Central memory CD8-positive, alpha-beta T cell (primary cell): ENCODE results near the gene ATP8B4.

Experiments used
- ATAC-seq: fragments of 150-1000 bp; cut with Tn5 transposase; replicated peaks from 2 replicates; pipeline ENCODE4 v1.10.0; 2022; ENCODE audit warnings: mild to moderate bottlenecking, moderate FRiP score, moderate number of reproducible peaks; ENCODE audit not compliant: poor library complexity, severe bottlenecking; ENCODE audit errors: extremely low read depth
- DNase-seq, 2 donors: peaks; one replicate each; pipeline ENCODE4 v3.0.0; 2021; ENCODE audit warnings: low spot score in 2 of 2
- H3K27ac Mint-ChIP-seq: one replicate; pipeline ENCODE4 v1.8.0; 2022; ENCODE audit warnings: low read depth, mild to moderate bottlenecking, moderate library complexity, mixed read lengths
- H3K27me3 Mint-ChIP-seq: one replicate; pipeline ENCODE4 v1.8.0; 2022; ENCODE audit warnings: mixed read lengths
- H3K36me3 Mint-ChIP-seq: one replicate; pipeline ENCODE4 v1.8.0; 2022; ENCODE audit warnings: mild to moderate bottlenecking, moderate library complexity, mixed read lengths; ENCODE audit not compliant: insufficient read depth
- H3K4me1 Mint-ChIP-seq: one replicate; pipeline ENCODE4 v1.8.0; 2022; ENCODE audit warnings: mixed read lengths
- H3K4me3 Mint-ChIP-seq: one replicate; pipeline ENCODE4 v1.8.0; 2022; ENCODE audit warnings: mild to moderate bottlenecking, moderate library complexity, mixed read lengths
- H3K9me3 Mint-ChIP-seq: one replicate; pipeline ENCODE4 v1.8.0; 2022; ENCODE audit warnings: mixed read lengths

ATP8B4 gene

DNA sequence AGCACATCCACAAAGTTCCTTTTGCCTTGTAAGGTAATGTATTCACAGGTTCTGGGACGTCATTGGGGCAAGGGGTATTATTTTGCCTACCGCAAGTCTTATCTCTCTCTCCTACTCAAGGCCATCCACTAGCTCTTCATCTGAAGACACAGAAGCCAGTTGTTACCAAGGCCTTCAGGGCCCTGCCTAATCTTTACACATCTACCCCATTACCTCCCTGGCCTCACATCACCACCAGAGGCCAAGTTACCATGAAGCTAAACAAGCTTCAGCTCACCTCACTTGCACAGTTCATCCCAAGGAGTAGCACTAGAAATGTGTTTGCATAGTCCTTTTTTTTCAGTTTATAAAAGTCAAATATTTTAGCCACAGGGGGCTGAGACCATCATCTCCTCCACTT, 34.1 kb downstream of the ATP8B4 start:
- Mint-ChIP-seq H3K27me3 (no peaks in the 10 kb centered on the region), H3K4me3 (no peak overlapping the region), H3K9me3 (peaks cover 4% of the 10 kb centered on the region), H3K4me1 (no peaks in the 10 kb centered on the region), H3K36me3 (no peaks in the 10 kb centered on the region), H3K27ac (no peak overlapping the region)
- ATAC-seq (no peak), DNase-seq (no peak)

DNA sequence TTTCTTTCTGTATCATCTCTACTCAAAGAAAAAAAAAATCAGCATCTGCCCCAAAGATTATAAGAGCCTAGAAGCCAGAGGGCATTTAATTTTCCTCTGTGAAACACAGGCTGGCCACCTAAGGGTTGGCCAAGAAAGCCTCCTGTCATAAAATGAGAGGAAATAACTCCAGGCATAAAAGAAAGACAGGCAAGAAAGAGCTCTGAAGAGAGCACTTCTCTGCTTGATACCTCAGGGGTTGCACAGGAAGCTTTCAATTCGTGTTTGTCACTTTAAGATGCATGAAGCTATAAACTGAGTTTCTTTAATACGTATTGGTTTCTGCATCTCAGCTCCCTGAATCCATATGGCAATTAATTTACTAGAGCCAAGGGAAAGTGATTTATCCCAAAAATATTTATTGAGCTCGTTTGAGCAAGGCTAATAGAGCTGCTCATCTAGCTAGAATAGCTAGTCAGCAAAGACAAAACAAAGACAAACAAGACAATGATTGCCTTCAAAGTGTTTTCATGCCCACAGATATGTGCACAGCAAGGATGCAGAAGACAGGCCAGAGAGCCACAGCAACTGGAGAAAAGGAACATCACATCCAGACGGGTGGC, 35.5 kb downstream of the ATP8B4 start:
- H3K27me3 Mint-ChIP-seq, result no peaks in the 10 kb centered on the region
- H3K4me3 Mint-ChIP-seq, result no peak overlapping the region
- H3K9me3 Mint-ChIP-seq, result no peaks in the 10 kb centered on the region
- ATAC-seq (no peak), DNase-seq (no peak)
- no peak overlapping the region for H3K27ac Mint-ChIP-seq
- no peaks in the 10 kb centered on the region for H3K36me3 Mint-ChIP-seq
- no peaks in the 10 kb centered on the region for H3K4me1 Mint-ChIP-seq

DNA sequence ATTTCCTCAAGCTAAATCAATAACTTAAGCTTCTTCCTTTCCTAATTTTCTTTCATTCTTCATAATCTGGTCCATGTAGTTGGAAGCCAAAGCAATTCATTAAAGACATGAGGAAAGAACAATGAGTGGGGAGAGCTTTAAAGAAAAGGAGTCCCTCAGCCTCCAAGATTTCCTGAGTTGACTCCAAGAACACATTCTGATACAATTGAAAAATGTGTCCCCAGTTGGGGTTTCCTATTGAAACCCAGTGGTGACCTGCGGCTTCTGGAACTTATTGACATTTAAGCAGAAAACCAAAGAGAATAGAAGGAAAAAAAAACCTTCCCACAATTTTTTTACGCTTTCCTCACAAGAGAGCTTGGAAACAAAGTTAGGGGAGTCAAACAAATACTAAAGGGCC, 37.0 kb downstream of the ATP8B4 start:
- Mint-ChIP-seq H3K4me3 (no peak overlapping the region), H3K27ac (no peak overlapping the region), H3K9me3 (no peaks in the 10 kb centered on the region), H3K36me3 (no peaks in the 10 kb centered on the region), H3K27me3 (no peaks in the 10 kb centered on the region), H3K4me1 (no peaks in the 10 kb centered on the region)
- DNase-seq (no peak), ATAC-seq (no peak)

DNA sequence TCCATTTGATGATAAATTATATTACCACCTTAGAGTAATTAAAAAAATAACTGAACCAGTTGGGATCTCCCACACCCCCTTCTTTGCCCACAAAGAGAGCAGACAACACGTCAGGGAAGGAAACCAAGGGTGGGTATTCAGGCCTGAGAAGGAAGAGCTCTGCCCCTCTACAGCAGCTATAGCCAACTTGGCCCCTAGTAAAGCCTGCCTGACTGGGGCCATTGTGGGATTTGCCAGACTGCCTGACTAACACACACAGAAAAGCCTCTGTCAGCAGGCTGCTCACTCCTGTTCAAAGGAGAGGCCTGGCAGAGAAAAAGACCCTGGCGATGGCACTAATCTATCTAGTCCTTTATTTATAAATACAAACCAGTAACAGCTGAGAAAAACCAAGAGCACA, 41.4 kb downstream of the ATP8B4 start:
- Mint-ChIP-seq H3K27me3 (no peaks in the 10 kb centered on the region), H3K4me1 (no peaks in the 10 kb centered on the region), H3K36me3 (peaks cover 1% of the 10 kb centered on the region), H3K9me3 (no peaks in the 10 kb centered on the region), H3K4me3 (no peak overlapping the region), H3K27ac (no peak overlapping the region)
- ATAC-seq, result no peak
- no peak for DNase-seq

DNA sequence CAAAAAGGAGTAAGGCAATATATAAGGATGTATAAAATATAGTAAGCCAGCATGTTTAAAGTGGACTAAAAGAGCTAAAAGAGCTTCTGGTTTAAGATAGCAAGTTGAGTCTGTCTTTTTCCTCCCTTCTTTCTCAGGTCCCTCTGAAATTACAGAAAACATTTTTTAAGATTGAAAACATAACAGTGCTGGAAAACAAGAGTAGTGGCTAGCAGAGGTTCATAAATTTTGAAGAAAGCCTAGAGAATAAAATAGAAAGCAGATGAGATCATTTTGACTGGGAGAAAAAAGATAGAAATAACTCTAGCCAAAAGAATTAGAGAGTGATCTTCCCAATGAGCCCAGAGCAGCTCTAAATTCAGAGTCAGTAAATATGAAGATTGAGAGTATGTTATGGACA, 41.9 kb downstream of the ATP8B4 start:
- no peak overlapping the region for H3K27ac Mint-ChIP-seq
- no peak overlapping the region for H3K4me3 Mint-ChIP-seq
- ATAC-seq (no peak), DNase-seq (no peak)
- H3K27me3 Mint-ChIP-seq, result no peaks in the 10 kb centered on the region
- peaks cover 1% of the 10 kb centered on the region for H3K36me3 Mint-ChIP-seq
- H3K9me3 Mint-ChIP-seq, result no peaks in the 10 kb centered on the region
- H3K4me1 Mint-ChIP-seq, result no peaks in the 10 kb centered on the region

DNA sequence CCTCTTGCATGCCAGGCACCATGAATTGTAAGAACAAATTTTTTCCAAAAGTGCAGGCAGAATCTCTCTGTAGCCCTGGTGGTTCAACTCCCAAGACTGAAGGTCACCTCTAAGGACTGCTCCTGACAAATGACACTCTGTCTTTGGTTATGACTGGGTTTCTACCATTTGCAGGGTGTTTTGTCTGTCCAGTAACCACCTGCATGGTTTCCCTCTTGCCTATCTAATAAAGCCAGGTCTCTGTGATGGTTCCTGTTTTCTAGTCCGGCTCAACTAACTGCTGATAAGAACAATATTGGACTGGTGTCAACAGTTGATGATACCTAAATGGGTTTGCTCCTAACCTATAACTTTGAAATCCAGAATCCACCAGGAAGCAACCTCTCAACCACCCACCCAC, 43.7 kb downstream of the ATP8B4 start:
- DNase-seq, result no peak
- H3K27me3 Mint-ChIP-seq, result no peaks in the 10 kb centered on the region
- H3K4me3 Mint-ChIP-seq, result no peak overlapping the region
- H3K9me3 Mint-ChIP-seq, result no peaks in the 10 kb centered on the region
- no peak for ATAC-seq
- H3K4me1 Mint-ChIP-seq, result no peaks in the 10 kb centered on the region
- no peak overlapping the region for H3K27ac Mint-ChIP-seq
- H3K36me3 Mint-ChIP-seq, result peaks cover 1% of the 10 kb centered on the region

DNA sequence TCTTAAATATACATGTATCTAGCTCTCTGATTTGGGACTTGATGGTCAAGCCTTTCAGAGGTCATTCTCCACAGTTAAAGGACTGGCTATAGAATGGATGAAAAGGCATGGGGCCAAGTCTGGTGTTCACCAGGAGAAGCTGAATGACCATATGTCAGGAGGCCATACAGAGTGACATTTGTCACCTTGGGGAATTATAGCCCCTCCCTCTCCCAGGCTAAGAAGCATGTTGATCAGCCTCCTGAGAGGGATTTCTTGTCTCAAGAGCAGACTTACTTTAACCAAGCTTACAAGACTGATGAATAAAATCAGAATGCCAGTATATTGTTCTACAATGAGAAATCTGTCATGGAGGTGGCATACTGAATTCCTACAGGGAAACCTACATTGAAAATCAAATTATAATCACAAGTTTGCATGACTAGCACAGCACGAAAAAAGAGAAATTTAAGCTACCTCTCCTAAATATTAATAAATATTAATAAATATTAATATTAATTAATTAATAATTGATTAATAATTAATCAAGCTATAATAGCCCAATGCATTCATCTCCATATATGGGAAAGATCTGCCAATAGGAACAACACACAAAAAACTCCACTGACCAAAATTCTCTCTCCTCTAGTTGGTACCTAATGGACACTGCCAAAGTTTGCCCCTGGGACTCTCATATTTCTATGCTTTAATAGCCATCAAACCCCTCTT, 47.3 kb downstream of the ATP8B4 start:
- Mint-ChIP-seq H3K27ac (no peak overlapping the region), H3K9me3 (no peaks in the 10 kb centered on the region), H3K36me3 (peaks cover 1% of the 10 kb centered on the region), H3K4me1 (no peaks in the 10 kb centered on the region), H3K4me3 (no peak overlapping the region), H3K27me3 (no peaks in the 10 kb centered on the region)
- ATAC-seq (no peak), DNase-seq (no peak)

DNA sequence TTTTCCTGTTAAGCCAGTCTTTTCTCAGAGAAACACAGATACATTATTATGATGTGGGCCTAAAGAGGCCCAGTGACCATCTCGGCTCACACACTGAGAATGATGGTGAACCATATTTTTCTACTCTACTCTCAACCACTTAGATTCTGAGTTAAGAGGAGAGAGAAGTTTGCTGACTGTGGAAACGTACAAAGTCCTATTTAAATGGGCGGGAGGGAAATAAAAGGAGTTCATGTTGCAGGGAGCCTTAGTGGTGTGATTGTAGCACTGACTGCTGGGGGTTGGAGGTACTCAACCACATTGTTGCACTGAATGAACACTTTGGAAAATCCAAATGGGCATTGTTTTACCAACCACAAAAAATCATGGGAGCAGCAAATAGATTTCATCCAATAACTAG, 51.0 kb downstream of the ATP8B4 start:
- H3K27ac Mint-ChIP-seq, result no peak overlapping the region
- no peaks in the 10 kb centered on the region for H3K4me1 Mint-ChIP-seq

DNA sequence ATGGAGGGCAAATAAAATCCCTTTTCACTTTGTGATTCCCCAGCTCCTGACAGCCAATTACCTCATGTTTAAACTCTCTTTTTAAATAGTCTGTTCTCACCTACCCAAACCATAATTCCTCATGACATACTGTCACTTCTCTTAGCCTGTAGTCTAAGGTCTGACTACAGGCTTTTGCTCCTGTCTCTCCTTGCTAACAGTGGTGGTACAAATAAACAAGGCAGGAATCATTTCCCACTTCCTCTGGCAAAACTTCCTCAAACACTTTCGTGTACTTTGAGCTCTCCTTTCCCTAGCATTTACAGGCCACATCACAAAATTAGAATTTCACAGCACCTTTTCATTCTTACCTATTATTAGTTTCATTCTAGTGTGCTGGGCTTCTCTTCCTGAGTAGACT, 51.8 kb downstream of the ATP8B4 start:
- no peaks in the 10 kb centered on the region for H3K9me3 Mint-ChIP-seq
- no peaks in the 10 kb centered on the region for H3K4me1 Mint-ChIP-seq
- no peak overlapping the region for H3K4me3 Mint-ChIP-seq
- no peaks in the 10 kb centered on the region for H3K27me3 Mint-ChIP-seq
- H3K36me3 Mint-ChIP-seq, result peaks cover 2% of the 10 kb centered on the region
- H3K27ac Mint-ChIP-seq, result no peak overlapping the region
- DNase-seq, result no peak
- no peak for ATAC-seq

More for the DNA sequence above, 51.0 kb downstream of the ATP8B4 start:
- Mint-ChIP-seq H3K4me3 (no peak overlapping the region), H3K36me3 (peaks cover 3% of the 10 kb centered on the region), H3K27me3 (no peaks in the 10 kb centered on the region), H3K9me3 (no peaks in the 10 kb centered on the region)
- no peak for DNase-seq
- no peak for ATAC-seq

DNA sequence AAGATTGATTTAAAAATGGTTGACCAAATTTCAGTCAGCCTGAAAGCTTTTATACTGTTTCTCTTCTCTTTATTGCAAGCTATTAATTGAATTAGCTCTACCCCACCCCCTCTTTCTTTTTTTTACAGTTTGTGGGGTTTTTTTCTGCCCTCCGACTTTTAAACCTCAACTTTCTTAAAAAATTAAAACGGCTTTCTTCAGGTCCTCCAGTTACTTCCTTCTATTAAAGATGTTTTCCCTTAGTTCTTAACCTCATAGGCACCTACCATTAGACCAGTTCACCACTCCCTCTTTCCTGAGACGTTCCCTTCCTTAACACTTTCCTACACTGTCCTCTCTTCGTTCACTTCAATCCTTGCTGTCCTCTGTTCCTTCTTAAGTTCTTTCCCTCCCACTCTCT, 52.4 kb downstream of the ATP8B4 start:
- no peaks in the 10 kb centered on the region for H3K4me1 Mint-ChIP-seq
- H3K36me3 Mint-ChIP-seq, result peaks cover 2% of the 10 kb centered on the region
- DNase-seq (no peak), ATAC-seq (no peak)
- H3K4me3 Mint-ChIP-seq, result no peak overlapping the region
- no peaks in the 10 kb centered on the region for H3K27me3 Mint-ChIP-seq
- H3K27ac Mint-ChIP-seq, result no peak overlapping the region
- no peaks in the 10 kb centered on the region for H3K9me3 Mint-ChIP-seq

DNA sequence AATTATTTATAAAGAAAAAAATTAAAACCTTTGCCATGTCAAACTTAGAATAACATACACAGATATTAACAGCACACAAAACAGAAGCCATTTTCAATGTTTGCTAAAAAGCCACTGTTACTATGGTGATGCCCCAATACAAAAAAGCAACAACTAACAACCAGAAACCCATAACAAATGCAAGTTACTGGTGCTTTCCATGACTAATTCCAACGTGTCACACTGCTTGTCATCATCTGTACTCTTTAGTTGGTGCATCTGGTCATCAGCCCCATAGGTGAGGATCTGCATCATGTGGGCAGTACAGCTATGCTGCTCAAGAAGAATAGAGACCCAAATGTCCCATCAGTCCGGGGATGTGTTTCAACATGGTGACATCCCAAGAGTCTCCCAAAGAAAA, 52.8 kb downstream of the ATP8B4 start:
- Mint-ChIP-seq H3K27me3 (no peaks in the 10 kb centered on the region), H3K4me1 (no peaks in the 10 kb centered on the region), H3K4me3 (no peak overlapping the region), H3K36me3 (peaks cover 2% of the 10 kb centered on the region), H3K9me3 (no peaks in the 10 kb centered on the region), H3K27ac (no peak overlapping the region)
- DNase-seq (no peak), ATAC-seq (peak; percentile 66)

DNA sequence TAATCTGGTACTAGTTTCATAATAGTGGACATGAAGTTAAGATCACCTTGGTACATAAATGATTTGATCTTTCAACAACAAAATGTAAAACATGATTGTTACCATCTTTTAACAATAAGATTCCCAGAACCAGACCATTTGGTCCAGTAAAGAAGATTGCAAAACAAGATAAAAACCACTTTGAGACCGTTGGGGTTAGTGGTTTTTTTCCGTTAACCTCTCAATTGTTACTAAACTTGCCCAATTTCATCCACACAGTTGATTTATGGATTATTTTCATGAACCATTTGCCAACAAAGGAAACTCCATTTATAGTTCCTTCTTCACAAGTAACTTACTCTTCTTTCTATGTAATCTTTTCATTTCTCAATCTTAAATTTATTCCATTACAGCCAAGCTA, 53.8 kb downstream of the ATP8B4 start:
- H3K27ac Mint-ChIP-seq, result no peak overlapping the region
- DNase-seq (no peak), ATAC-seq (no peak)
- no peaks in the 10 kb centered on the region for H3K9me3 Mint-ChIP-seq
- no peaks in the 10 kb centered on the region for H3K27me3 Mint-ChIP-seq
- peaks cover 2% of the 10 kb centered on the region for H3K36me3 Mint-ChIP-seq
- H3K4me3 Mint-ChIP-seq, result no peak overlapping the region
- no peaks in the 10 kb centered on the region for H3K4me1 Mint-ChIP-seq

DNA sequence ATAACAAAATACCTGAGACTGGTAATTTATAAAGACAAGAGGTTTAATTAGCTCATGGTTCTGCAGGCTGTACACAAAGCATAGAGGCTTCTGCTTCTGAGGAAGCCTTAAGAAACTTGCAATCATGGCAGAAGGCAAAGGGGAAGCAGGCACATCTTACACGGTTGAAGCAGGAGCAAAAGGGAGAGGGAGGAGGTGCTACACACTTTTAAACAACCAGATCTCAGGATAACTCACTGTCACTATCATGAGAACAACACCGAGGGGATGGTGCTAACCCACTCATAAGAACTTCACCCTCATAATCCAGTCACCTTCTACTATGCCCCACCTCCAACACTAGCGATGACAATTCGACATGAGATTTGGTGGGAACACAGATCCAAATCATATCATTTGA, 54.4 kb downstream of the ATP8B4 start:
- Mint-ChIP-seq H3K27ac (no peak overlapping the region), H3K4me3 (no peak overlapping the region)

More for the DNA sequence above, 54.4 kb downstream of the ATP8B4 start:
- no peak for ATAC-seq
- Mint-ChIP-seq H3K4me1 (no peaks in the 10 kb centered on the region), H3K36me3 (peaks cover 2% of the 10 kb centered on the region), H3K9me3 (no peaks in the 10 kb centered on the region), H3K27me3 (no peaks in the 10 kb centered on the region)
- no peak for DNase-seq
